Measurements from ENCODE around the gene SYT1.

- TF ChIP-seq EZH2 (IDR thresholded peaks at IDR 0.05; ENCODE audit: low read length, missing control alignments), result no peak
- TF ChIP-seq CTCF (conservative IDR thresholded peaks at IDR 0.05 in 1 of 2, IDR thresholded peaks at IDR 0.05 in 1 of 2; ENCODE audit: low read depth in 1 of 2, low read length in 2 of 2), result no peak
These were observed 410.0 kb downstream of the SYT1 start for GRCh38 chr12:79274501-79275064.
